ENCODE results near the gene LIG1. TPM values are rescaled to one million over a fixed set of nuclear protein-coding genes. Genes with fewer than 3 reads are reported as not detected.

LIG1 gene
- total and polyA plus RNA-seq, 9 of the 15 experiments (the other 6 are each of a cell fraction or from before 2014, with no cell fraction given), result 9.6 to 114 (median 71.1) TPM

DNA sequence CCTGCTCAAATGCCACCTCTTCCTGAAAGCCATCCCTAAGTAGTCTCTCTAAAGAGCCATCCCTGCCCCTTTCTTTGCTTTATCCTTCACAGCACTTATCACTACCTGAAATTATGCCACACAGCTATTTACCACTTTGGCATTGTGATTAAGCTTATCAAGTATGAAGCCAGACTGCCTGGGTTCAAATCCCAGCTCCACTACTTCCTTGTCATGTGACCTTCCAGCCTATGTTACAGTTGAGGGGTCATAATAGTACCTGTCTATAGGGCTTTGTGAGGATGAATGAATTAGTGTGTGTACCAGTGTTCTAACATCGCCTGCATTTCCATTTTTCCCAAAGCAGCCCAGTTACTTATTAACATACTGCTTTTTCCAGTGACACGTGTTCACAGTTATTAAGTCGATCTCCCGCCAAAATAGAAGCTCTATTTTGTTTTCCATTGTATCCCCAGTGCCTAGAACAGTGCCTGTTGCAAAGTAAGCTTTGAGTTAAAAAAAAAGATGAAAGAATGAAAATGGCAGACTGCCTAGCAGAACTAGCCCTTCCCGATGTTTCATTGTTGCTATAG lies 33.2 kb upstream of the LIG1 start (continued):
- TF ChIP-seq CEBPG (CRISPR knock-in tag; IDR thresholded peaks at IDR 0.05) (no peak), CEBPG (tag; conservative IDR thresholded peaks at IDR 0.05 in 1 of 2, IDR thresholded peaks at IDR 0.05 in 1 of 2) (no peak), SIRT6 (IDR thresholded peaks at IDR 0.05; ENCODE audit: low read depth, low read length) (no peak), ZNF12 (CRISPR knock-in tag; IDR thresholded peaks at IDR 0.05) (no peak), U2AF1 (optimal IDR thresholded peaks at IDR 0.05; ENCODE audit: low read depth, low read length) (no peak), ZFPM2 (CRISPR knock-in tag; IDR thresholded peaks at IDR 0.05) (no peak), CREBBP (IDR thresholded peaks at IDR 0.05; ENCODE audit: low read depth, low read length) (no peak), SLC30A9 (CRISPR knock-in tag; IDR thresholded peaks at IDR 0.05) (no peak), KLF13 (tag; IDR thresholded peaks at IDR 0.05; ENCODE audit: borderline replicate concordance, low read depth) (no peak), ZBED1 (IDR thresholded peaks at IDR 0.05) (no peak), CREM (IDR thresholded peaks at IDR 0.05; ENCODE audit: low read depth) (no peak), LARP7 (IDR thresholded peaks at IDR 0.05) (no peak)
- TF ChIP-seq, protein P1, sequence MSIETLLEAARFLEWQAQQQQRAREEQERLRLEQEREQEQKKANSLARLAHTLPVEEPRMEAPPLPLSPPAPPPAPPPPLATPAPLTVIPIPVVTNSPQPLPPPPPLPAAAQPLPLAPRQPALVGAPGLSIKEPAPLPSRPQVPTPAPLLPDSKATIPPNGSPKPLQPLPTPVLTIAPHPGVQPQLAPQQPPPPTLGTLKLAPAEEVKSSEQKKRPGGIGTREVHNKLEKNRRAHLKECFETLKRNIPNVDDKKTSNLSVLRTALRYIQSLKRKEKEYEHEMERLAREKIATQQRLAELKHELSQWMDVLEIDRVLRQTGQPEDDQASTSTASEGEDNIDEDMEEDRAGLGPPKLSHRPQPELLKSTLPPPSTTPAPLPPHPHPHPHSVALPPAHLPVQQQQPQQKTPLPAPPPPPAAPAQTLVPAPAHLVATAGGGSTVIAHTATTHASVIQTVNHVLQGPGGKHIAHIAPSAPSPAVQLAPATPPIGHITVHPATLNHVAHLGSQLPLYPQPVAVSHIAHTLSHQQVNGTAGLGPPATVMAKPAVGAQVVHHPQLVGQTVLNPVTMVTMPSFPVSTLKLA (conservative IDR thresholded peaks at IDR 0.05), result peak; percentile 64 to 68
- TF ChIP-seq, protein P2, sequence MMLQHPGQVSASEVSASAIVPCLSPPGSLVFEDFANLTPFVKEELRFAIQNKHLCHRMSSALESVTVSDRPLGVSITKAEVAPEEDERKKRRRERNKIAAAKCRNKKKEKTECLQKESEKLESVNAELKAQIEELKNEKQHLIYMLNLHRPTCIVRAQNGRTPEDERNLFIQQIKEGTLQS (IDR thresholded peaks at IDR 0.05), result no peak
- TF ChIP-seq, protein P2 (CRISPR knock-in tag; conservative IDR thresholded peaks at IDR 0.05), result no peak
- TF ChIP-seq, protein P3, sequence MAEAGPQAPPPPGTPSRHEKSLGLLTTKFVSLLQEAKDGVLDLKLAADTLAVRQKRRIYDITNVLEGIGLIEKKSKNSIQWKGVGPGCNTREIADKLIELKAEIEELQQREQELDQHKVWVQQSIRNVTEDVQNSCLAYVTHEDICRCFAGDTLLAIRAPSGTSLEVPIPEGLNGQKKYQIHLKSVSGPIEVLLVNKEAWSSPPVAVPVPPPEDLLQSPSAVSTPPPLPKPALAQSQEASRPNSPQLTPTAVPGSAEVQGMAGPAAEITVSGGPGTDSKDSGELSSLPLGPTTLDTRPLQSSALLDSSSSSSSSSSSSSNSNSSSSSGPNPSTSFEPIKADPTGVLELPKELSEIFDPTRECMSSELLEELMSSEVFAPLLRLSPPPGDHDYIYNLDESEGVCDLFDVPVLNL (CRISPR knock-in tag; IDR thresholded peaks at IDR 0.05; ENCODE audit: low read depth), result no peak
- TF ChIP-seq, protein P4, sequence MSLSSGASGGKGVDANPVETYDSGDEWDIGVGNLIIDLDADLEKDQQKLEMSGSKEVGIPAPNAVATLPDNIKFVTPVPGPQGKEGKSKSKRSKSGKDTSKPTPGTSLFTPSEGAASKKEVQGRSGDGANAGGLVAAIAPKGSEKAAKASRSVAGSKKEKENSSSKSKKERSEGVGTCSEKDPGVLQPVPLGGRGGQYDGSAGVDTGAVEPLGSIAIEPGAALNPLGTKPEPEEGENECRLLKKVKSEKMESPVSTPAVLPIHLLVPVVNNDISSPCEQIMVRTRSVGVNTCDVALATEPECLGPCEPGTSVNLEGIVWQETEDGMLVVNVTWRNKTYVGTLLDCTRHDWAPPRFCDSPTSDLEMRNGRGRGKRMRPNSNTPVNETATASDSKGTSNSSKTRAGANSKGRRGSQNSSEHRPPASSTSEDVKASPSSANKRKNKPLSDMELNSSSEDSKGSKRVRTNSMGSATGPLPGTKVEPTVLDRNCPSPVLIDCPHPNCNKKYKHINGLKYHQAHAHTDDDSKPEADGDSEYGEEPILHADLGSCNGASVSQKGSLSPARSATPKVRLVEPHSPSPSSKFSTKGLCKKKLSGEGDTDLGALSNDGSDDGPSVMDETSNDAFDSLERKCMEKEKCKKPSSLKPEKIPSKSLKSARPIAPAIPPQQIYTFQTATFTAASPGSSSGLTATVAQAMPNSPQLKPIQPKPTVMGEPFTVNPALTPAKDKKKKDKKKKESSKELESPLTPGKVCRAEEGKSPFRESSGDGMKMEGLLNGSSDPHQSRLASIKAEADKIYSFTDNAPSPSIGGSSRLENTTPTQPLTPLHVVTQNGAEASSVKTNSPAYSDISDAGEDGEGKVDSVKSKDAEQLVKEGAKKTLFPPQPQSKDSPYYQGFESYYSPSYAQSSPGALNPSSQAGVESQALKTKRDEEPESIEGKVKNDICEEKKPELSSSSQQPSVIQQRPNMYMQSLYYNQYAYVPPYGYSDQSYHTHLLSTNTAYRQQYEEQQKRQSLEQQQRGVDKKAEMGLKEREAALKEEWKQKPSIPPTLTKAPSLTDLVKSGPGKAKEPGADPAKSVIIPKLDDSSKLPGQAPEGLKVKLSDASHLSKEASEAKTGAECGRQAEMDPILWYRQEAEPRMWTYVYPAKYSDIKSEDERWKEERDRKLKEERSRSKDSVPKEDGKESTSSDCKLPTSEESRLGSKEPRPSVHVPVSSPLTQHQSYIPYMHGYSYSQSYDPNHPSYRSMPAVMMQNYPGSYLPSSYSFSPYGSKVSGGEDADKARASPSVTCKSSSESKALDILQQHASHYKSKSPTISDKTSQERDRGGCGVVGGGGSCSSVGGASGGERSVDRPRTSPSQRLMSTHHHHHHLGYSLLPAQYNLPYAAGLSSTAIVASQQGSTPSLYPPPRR (CRISPR knock-in tag; IDR thresholded peaks at IDR 0.05; ENCODE audit: borderline replicate concordance), result no peak
- TF ChIP-seq, protein P5, sequence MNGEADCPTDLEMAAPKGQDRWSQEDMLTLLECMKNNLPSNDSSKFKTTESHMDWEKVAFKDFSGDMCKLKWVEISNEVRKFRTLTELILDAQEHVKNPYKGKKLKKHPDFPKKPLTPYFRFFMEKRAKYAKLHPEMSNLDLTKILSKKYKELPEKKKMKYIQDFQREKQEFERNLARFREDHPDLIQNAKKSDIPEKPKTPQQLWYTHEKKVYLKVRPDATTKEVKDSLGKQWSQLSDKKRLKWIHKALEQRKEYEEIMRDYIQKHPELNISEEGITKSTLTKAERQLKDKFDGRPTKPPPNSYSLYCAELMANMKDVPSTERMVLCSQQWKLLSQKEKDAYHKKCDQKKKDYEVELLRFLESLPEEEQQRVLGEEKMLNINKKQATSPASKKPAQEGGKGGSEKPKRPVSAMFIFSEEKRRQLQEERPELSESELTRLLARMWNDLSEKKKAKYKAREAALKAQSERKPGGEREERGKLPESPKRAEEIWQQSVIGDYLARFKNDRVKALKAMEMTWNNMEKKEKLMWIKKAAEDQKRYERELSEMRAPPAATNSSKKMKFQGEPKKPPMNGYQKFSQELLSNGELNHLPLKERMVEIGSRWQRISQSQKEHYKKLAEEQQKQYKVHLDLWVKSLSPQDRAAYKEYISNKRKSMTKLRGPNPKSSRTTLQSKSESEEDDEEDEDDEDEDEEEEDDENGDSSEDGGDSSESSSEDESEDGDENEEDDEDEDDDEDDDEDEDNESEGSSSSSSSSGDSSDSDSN (IDR thresholded peaks at IDR 0.05; ENCODE audit: borderline replicate concordance in 1 of 2, low read depth in 2 of 2, low read length in 2 of 2), result no peak

Measured in K562 (cell line).